KMS-11 (cell line): ENCODE measurements around the gene AHRR.

Experiments used
- H2AFZ ChIP-seq: fragments of 200-600 bp; sonication (generic); 2 replicates; pipeline ENCODE4 v1.6.1; 2016; ENCODE audit warnings: antibody characterized with exemption, mixed run types, low read depth
- H3K27ac ChIP-seq: fragments of 200-600 bp; sonication (generic); 2 replicates; pipeline ENCODE4 v1.6.1; 2016; ENCODE audit warnings: mild to moderate bottlenecking, mixed run types
- H3K27me3 ChIP-seq: fragments of 200-600 bp; sonication (generic); 2 replicates; pipeline ENCODE4 v1.6.1; 2017; ENCODE audit warnings: mild to moderate bottlenecking, low read depth, mixed run types, moderate library complexity; ENCODE audit not compliant: insufficient read depth
- H3K36me3 ChIP-seq: fragments of 200-600 bp; sonication (generic); 2 replicates; pipeline ENCODE4 v1.6.1; 2017; ENCODE audit warnings: mild to moderate bottlenecking, mixed run types; ENCODE audit not compliant: insufficient read depth
- H3K4me1 ChIP-seq: fragments of 200-600 bp; sonication (generic); 2 replicates; pipeline ENCODE4 v1.6.1; 2016; ENCODE audit warnings: mild to moderate bottlenecking, low read depth, mixed run types; ENCODE audit not compliant: poor library complexity, severe bottlenecking
- H3K4me2 ChIP-seq: fragments of 200-600 bp; sonication (generic); 2 replicates; pipeline ENCODE4 v1.7.0; 2016; ENCODE audit warnings: mild to moderate bottlenecking, mixed run types
- H3K4me3 ChIP-seq: fragments of 200-600 bp; sonication (generic); IDR thresholded peaks from 2 replicates; pipeline ENCODE4 v1.6.1; 2017; ENCODE audit warnings: low read depth, low read length, mixed read lengths; ENCODE audit not compliant: insufficient read depth
- H3K79me2 ChIP-seq: fragments of 200-600 bp; sonication (generic); 2 replicates; pipeline ENCODE4 v1.6.1; 2016; ENCODE audit warnings: low read depth, mixed run types; ENCODE audit not compliant: insufficient read depth
- H3K9ac ChIP-seq: fragments of 200-600 bp; sonication (generic); 2 replicates; pipeline ENCODE4 v1.6.1; 2016; ENCODE audit warnings: mild to moderate bottlenecking, mixed run types
- H4K20me1 ChIP-seq: fragments of 200-600 bp; sonication (generic); 2 replicates; pipeline ENCODE4 v1.6.1; 2016; ENCODE audit warnings: mild to moderate bottlenecking, mixed run types; ENCODE audit not compliant: insufficient read depth
- CTCF ChIP-seq: fragments of 200-600 bp; sonication (generic); conservative IDR thresholded peaks from 2 replicates; pipeline ENCODE4 v1.6.1; 2017; ENCODE audit warnings: low read depth, mild to moderate bottlenecking, antibody characterized with exemption, low read length, moderate library complexity, mixed read lengths

The AHRR gene

GRCh38 chr5:451587-452458 lies 130.3 kb downstream of the AHRR start:
- no peaks in the 10 kb centered on the region; the same call in 1 of the 2 replicates for H3K79me2 ChIP-seq
- peaks cover 7% of the 10 kb centered on the region; the same call in 1 of the 2 replicates for H3K36me3 ChIP-seq
- no peaks in the 10 kb centered on the region for H3K27me3 ChIP-seq
- H3K4me3 ChIP-seq, result no peak overlapping the region
- no peak overlapping the region for H3K4me2 ChIP-seq
- H3K4me1 ChIP-seq, result no peaks in the 10 kb centered on the region
- no peak overlapping the region for H3K27ac ChIP-seq
- TF ChIP-seq CTCF, result no peak
- no peaks in the 10 kb centered on the region for H4K20me1 ChIP-seq
- H3K9ac ChIP-seq, result no peak overlapping the region
- no peak overlapping the region for H2AFZ ChIP-seq

- Histone ChIP-seq H3K4me2 (no peak overlapping the region), H2AFZ (no peak overlapping the region), H3K27ac (no peak overlapping the region), H3K27me3 (no peaks in the 10 kb centered on the region), H3K36me3 (peaks cover 7% of the 10 kb centered on the region; the same call in 1 of the 2 replicates), H3K4me1 (peaks cover 2% of the 10 kb centered on the region), H4K20me1 (no peaks in the 10 kb centered on the region), H3K4me3 (no peak overlapping the region), H3K9ac (no peak overlapping the region), H3K79me2 (no peaks in the 10 kb centered on the region; the same call in 1 of the 2 replicates)
- TF ChIP-seq CTCF, result no peak
Measured at GRCh38 chr5:452978-453710, 131.6 kb downstream of the AHRR start.

GRCh38 chr5:453725-454481 lies 132.4 kb downstream of the AHRR start:
- Histone ChIP-seq H4K20me1 (no peaks in the 10 kb centered on the region), H3K9ac (no peak overlapping the region), H3K4me1 (peaks cover 10% of the 10 kb centered on the region), H3K36me3 (peaks cover 7% of the 10 kb centered on the region; the same call in 1 of the 2 replicates), H3K27ac (no peak overlapping the region), H3K4me3 (no peak overlapping the region), H2AFZ (no peak overlapping the region), H3K4me2 (no peak overlapping the region), H3K27me3 (no peaks in the 10 kb centered on the region), H3K79me2 (no peaks in the 10 kb centered on the region; the same call in 1 of the 2 replicates)
- no peak for TF ChIP-seq CTCF

GRCh38 chr5:454936-455335 lies 133.4 kb downstream of the AHRR start:
- no peak overlapping the region for H3K4me2 ChIP-seq
- H3K27ac ChIP-seq, result no peak overlapping the region
- H3K36me3 ChIP-seq, result peaks cover 9% of the 10 kb centered on the region; the same call in 1 of the 2 replicates
- H3K4me1 ChIP-seq, result peaks cover 16% of the 10 kb centered on the region
- no peak overlapping the region for H3K4me3 ChIP-seq
- H3K27me3 ChIP-seq, result no peaks in the 10 kb centered on the region
- TF ChIP-seq CTCF, result no peak
- H2AFZ ChIP-seq, result no peak overlapping the region
- no peaks in the 10 kb centered on the region for H4K20me1 ChIP-seq
- no peak overlapping the region for H3K9ac ChIP-seq
- no peaks in the 10 kb centered on the region; the same call in 1 of the 2 replicates for H3K79me2 ChIP-seq
